ENCODE data around the gene LDHA. TPM values are rescaled to one million over a fixed set of nuclear protein-coding genes. Genes with fewer than 3 reads are reported as not detected.
"Not testable (repeated sequence)": the region's sequence is repeated elsewhere in the genome, so short reads cannot be mapped to it uniquely, and the experiment has no call there.

The LDHA gene
- total RNA-seq, 1 donor from 2014 or later, result 695 TPM

DNA sequence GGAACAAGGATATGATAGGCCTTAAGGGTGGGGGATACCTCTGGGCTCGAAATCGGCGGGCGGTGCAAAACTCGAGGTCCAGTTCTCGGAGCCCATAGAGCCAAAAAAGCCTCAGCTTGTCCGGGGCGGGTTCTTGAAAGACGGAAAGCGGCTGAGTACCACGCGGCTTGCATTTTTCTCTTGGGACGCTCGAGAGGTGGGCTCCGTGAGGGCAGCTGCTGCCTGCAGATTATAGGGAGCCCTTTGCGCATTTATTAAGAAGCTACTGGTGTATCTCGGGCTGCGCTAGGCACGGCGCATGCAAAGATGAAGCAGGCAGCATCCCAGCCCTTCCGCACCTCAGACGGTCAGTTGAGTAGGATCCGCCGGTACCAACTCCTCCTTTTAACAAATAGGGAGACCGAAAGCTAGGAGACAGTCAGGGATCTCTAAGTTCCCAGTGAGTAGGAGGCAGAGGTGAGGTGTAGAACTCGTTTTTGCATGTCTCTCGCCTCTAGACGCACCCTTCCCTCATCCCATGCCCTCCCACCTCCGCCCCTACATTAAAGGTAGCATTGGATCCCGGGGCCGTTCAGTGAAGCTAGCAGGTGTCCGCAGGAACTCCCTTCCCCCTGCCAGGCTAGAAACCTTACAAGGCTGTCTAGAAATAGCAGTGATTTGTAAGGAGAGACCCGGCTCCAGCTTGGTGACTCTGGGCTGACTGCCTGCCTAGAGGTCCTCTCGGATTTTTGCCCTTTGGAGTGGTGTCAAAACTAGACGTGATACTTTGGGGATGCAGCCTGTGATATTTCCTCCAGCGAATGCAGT is 768 bp downstream of the LDHA start:
- DNase-seq (ENCODE audit: low read depth, low spot score), result no peak

DNA sequence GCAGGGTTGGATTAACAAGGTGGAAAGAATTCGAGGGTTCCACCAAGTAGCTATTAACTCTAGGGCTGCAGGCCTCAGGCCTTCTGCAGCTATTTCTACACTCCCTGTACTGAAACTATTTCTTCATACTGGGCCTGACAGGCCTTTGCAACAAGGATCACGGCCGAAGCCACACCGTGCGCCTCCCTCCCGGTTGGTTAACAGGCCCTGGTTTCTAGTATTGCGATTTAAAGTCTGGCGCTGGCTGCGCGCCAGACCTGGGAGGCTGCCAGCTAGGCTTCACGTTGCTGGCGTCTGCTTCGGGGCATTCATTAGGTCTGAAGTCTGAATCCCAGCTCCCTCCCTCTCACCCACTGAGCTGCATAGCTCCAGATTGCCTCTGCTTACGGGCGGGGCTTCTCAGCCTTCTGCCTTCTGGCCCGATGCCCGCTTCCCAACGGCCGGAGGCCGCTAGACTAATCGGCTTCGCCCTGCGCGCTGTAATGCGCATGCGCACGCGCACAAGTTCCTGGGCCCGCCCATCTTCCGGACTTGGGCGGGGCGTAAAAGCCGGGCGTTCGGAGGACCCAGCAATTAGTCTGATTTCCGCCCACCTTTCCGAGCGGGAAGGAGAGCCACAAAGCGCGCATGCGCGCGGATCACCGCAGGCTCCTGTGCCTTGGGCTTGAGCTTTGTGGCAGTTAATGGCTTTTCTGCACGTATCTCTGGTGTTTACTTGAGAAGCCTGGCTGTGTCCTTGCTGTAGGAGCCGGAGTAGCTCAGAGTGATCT is 1.6 kb downstream of the LDHA start:
- DNase-seq (ENCODE audit: low read depth, low spot score), result peak; percentile 95

DNA sequence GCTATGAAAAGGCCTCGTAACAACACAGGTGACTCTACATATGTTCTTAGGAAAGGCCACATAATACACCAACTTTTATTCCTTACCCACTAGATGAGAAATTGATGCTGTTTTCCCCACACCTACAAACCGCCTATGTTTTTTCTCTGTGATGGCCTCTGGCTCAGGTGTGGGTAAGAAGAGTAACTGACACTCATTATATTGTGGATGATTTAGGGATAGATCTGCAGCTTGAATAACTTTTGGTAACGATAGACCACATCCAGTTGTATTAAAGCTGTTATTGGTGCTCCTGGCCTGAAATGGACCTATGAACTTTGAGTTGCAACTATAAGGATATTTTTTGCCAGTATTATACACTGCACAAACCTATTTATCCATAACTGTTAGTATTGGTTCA is 3.6 kb downstream of the LDHA start:
- DNase-seq (ENCODE audit: low read depth, low spot score), result no peak

DNA sequence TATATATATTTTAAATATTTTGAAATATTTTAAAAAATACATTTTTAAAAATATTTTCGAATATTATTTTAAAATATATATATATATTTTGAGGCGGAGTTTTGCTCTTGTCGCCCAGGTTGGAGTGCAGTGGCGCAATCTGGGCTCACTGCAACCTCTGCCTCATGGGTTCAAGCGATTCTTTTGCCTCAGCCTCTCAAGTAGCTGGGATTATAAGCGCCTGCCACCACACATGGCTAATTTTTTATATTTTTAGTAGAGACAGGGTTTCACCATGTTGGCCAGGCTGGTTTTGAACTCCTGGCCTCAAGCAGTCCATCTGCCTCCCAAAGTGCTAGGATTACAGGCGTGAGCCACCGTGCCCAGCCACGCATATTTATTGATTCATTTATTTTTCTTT is 6.7 kb downstream of the LDHA start:
- DNase-seq (ENCODE audit: low read depth, low spot score), result not testable (repeated sequence)

DNA sequence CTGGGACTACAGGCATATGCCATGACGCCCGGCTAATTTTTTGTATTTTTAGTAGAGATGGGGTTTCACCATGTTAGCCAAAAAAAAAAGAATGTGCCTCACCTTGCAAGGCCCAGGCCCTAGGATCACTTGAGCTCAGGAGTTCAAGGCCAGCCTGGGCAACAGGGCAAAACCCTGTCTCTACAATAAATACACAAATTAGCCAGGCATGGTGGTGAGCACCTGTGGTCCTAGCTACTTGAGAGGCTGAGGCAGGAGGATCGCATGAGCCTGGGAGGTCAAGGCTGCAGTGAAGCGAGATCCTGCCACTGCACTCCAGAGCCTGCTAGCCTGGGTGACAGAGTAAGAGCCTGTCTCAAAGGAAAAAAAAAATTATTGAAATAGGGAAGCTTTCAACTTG is 9.7 kb downstream of the LDHA start:
- DNase-seq (ENCODE audit: low read depth, low spot score), result no peak

DNA sequence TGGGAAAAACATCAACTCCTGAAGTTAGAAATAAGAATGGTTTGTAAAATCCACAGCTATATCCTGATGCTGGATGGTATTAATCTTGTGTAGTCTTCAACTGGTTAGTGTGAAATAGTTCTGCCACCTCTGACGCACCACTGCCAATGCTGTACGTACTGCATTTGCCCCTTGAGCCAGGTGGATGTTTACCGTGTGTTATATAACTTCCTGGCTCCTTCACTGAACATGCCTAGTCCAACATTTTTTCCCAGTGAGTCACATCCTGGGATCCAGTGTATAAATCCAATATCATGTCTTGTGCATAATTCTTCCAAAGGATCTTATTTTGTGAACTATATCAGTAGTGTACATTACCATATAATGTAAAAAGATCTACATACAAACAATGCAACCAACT is 13.0 kb downstream of the LDHA start:
- not testable (repeated sequence) for DNase-seq (ENCODE audit: low read depth, low spot score)

DNA sequence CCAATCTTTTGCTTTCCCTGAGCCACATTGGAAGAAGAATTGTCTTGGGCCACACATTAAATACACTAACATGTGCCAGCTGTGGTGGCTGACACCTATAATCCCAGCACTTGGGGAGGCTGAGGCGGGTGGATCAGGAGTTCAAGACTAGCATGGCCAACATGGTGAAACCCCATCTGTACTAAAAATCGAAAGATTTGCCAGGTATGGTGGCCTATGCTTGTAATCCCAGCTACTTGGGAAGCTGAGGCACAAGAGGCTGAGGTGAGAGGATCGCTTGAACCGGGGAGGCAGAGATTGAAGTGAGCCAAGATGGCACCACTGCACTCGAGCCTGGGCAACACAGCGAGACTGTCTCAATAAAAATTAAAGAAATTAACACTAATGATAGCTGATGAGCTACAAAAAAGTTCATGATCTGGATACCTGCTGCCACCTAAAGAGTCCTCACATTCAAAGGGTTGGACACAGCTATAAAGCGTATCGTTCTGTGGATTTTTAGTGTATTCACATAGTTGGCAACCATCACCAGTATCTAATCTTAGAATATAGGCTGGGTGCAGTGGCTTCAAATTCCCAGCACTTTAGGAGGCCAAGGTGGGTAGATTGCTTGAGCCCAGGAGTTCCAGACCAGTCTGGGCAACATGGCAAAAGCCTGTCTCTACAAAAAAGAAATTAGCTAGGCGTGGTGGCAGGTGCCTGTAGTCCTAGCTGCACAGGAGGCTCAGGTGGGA is 14.4 kb downstream of the LDHA start:
- no peak for DNase-seq (ENCODE audit: low read depth, low spot score)

DNA sequence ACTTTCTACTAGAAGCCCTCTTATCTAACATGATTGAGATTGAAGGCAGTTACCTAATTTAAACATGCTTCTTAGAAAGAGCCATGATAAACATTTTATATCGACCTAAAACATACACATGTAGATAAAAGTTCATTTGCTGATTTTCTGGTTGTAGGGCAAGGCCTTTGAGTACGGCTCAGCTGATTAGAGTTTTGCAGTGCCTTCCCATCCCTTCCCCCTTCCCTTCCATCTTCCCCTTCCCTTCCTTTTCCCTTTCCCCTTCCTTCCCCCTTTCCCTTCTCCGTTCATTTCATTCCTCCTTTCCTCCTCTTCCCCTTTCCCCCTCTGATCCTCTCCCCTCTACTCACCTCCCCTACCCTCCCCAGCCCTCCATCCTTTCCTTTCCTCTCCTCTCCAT is 22.1 kb downstream of the LDHA start:
- no peak for DNase-seq (ENCODE audit: low read depth, low spot score)

DNA sequence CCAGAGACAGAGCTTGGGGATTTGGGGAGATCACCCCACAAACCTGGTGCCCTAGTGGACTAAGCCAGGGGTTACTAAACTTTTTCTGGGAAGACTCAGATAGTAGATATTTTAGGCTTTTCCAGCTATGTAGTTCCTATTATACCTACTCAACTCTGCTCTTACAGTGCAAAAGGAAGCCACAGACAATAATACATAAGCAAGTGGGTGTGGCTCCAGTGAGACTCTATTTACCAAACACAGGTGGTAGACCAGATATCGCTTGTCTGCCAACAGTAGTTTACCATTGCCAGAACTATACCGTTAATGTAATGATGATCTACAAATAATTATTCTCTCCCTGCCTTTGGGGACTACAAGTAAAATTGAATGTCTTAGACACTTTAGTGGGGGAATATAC is 24.7 kb downstream of the LDHA start:
- no peak for DNase-seq (ENCODE audit: low read depth, low spot score)

DNA sequence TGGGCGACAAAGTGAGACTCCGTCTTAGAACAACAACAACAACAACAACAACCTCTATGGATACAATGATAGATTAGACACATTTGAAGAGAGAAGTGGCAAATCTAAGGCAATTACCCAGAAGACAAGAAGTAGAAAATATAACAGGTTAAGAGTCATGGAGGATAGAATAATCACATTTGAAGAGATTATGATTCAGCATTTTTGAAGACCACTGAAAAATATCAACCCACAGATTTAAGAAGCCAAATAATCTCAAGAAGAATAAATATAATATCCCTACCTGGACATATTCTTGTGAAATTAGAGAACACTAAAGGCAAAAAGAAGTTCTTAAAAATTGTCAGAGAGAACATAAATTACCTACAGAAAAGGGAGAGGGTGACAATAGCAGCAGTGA is 25.7 kb downstream of the LDHA start:
- no peak for DNase-seq (ENCODE audit: low read depth, low spot score)

DNA sequence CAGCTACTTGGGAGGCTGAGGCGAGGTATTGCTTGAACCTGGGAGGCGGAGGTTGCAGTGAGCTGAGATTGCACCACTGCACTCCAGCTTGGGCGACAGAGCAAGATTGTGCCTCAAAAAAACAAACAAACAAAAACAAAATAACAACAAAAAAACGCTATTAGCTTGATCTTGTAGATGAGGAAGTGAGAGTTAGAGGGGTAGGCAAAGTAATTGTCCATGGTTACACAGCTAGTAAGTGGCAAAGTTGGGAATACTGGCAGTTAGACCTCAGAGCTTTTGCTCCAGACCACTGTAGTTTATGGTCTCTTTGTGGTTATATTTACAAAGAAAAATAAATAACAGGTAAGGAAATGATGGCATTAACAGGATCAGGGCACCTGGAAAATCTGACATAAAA is 32.9 kb downstream of the LDHA start:
- no peak for DNase-seq (ENCODE audit: low read depth, low spot score)

DNA sequence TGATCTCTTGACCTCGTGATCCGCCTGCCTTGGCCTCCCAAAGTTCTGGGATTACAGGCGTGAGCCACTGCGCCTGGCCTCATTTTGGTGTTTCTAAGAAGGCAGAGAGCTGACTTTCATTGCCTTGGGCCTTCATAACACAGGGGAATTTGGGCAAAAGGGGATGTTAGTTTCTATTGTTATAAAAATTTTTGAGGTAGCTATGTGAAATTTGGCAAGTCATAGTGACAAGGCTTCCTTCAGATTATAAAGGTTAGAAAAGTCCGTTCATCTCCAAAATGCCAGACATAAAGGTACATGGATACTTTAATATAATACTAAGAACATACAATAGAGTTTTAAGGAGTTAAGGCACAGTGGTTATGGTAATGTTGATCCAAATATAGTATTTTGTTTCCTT is 35.0 kb downstream of the LDHA start:
- DNase-seq (ENCODE audit: low read depth, low spot score), result no peak

DNA sequence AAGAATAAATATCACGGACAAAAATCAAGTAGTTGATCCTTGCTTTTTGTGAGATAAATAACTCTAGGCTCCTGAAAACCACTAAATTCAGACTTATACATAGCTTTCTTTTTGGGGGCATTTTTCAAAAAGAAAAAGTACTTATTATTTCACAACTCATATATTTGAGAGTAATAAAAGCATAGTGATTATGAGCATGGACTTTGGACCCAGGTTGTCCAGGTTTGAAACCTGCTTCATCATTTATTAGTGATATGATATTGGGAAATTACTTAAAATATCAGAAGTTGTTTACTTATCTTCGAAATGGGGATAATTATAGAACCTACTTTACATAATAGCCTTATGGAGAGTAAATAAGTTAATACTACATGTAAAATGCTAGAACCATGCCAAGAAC is 44.3 kb downstream of the LDHA start:
- no peak for DNase-seq (ENCODE audit: low read depth, low spot score)

DNA sequence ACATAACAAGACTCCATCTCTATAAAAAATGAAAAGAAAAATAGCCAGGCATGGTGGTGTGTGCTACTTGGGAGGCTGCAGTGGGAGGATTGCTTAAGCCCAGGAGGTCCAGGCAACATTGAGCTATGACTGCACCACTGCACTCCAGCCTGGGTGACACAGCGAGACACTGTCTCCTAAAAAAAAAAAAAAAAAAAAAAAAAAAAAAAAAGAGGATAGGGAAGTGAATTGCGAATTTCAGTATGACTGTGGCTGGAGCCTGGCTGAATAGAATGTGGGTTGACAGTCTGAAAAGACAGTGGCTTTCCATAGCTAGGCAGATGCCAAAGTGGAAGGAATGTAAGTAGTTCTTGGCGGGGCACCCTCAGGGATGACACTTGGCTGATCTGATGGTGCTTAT is 54.9 kb downstream of the LDHA start:
- no peak for DNase-seq (ENCODE audit: low read depth, low spot score)

DNA sequence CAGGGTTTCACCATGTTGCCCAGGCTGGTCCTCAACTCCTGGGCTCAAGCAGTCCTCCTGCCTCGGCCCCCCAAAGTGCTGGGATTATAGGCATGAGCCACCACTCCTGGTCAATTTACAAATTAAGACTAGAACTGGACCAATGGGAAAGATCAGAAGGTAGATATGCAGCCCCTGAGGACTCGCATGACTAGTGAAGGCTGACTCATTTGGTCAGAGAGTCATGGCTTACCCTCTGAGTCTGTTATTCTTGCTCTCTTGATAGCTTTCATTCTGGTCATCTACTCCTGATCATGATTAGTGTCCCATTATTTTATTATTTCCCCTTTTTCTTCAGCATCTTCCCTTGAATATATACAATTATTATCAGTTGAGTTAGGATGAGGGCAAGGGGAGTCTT is 58.6 kb downstream of the LDHA start:
- DNase-seq (ENCODE audit: low read depth, low spot score), result no peak

DNA sequence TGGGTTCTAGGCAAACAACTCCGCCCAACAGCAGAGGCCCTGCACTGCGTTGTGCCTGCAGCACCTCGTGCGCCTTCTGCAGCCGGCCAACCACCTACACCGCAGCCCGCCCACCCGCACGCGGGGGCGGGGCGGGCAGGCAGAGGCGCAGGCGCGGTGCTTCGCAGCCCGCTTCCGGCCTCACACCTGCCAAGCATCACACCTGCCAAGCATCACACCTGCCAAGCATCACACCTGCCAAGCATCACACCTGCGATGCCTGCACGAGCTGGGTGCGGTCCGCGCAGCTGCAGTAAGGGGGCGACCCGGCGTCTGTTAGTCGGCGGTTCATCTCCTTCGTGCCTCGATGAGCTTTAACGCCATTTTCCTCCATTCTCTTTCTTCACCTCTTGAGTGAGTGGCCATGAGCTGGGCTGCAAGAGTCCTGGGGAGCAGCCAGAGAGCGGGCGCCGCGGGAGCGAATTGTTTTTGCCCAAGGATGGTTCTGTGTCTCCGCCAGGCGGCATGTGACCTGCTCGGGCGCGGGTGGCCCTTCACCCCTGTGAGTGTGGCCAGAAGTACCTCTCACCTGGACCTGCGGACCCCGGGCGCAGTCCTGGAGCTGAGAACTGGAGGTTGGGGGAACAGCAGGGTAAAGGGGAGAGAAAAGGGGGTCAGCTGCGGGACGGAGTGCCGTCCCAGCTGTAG is 61.5 kb downstream of the LDHA start, which contains the start of gene LDHAL6A:
LDHAL6A (plus strand) TSS at position 171 of the 687 bp plus-strand sequence. CDS start 825 bp downstream, outside the sequence.
- DNase-seq (ENCODE audit: low read depth, low spot score), result no peak

DNA sequence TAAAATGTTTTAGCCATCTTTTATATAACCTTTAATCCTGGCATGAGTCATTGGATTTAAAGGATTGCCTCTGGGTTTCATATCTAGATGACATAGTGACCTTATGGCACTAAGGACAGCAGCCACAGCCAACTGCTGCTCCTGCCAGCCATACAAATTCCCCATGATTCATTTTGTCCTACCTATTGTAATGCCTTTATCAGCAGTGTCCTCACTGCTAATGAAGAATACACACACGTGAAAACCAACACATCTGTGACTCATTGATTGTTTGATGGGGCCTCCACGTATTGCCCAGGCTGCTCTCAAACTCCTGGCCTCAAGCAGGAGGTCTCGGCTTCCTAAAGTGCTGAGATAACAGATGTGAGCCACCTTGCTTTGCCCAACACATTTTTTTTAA is 63.1 kb downstream of the LDHA start:
- DNase-seq (ENCODE audit: low read depth, low spot score), result peak; percentile 35
